Stimulated activated naive B cell treated with anti-CD40 and anti-IgM and Interleukin-4, amounts not matched to agents 10 μg/mL and 1 μg/mL and 100 μg/mL, for 72 hours (primary cell): Measurements from ENCODE around the gene RMRP.
A peak's percentile ranks its signal among the peaks of the same experiment; 100 is the strongest.

Experiments
- ATAC-seq, 2 donors: fragments of 150-1000 bp; cut with Tn5 transposase; replicated peaks; 2 replicates each; pipeline ENCODE4 v1.10.0; 2021; ENCODE audit warnings: moderate library complexity in 1 of 2
- DNase-seq: peaks from one replicate; pipeline ENCODE4 v3.0.0; 2021
- H3K27ac Mint-ChIP-seq: one replicate; pipeline ENCODE4 v1.8.0; 2022; ENCODE audit warnings: mild to moderate bottlenecking, mixed read lengths
- H3K27me3 Mint-ChIP-seq, 2 donors: one replicate each; pipeline ENCODE4 v1.8.0; 2022; ENCODE audit warnings: mixed read lengths in 2 of 2
- H3K36me3 Mint-ChIP-seq, 2 donors: one replicate each; pipeline ENCODE4 v1.8.0; 2022; ENCODE audit warnings: mixed read lengths in 2 of 2, mild to moderate bottlenecking in 1 of 2
- H3K4me1 Mint-ChIP-seq, 2 donors: one replicate each; pipeline ENCODE4 v1.8.0; 2022; ENCODE audit warnings: mixed read lengths in 2 of 2, mild to moderate bottlenecking in 1 of 2
- H3K4me3 Mint-ChIP-seq, 2 donors: one replicate each; pipeline ENCODE4 v1.8.0; 2022; ENCODE audit warnings: mild to moderate bottlenecking in 2 of 2, mixed read lengths in 2 of 2, moderate library complexity in 1 of 2
- H3K9me3 Mint-ChIP-seq, 2 donors: one replicate each; pipeline ENCODE4 v1.8.0; 2022; ENCODE audit warnings: mixed read lengths in 2 of 2, mild to moderate bottlenecking in 1 of 2

RMRP gene

DNA sequence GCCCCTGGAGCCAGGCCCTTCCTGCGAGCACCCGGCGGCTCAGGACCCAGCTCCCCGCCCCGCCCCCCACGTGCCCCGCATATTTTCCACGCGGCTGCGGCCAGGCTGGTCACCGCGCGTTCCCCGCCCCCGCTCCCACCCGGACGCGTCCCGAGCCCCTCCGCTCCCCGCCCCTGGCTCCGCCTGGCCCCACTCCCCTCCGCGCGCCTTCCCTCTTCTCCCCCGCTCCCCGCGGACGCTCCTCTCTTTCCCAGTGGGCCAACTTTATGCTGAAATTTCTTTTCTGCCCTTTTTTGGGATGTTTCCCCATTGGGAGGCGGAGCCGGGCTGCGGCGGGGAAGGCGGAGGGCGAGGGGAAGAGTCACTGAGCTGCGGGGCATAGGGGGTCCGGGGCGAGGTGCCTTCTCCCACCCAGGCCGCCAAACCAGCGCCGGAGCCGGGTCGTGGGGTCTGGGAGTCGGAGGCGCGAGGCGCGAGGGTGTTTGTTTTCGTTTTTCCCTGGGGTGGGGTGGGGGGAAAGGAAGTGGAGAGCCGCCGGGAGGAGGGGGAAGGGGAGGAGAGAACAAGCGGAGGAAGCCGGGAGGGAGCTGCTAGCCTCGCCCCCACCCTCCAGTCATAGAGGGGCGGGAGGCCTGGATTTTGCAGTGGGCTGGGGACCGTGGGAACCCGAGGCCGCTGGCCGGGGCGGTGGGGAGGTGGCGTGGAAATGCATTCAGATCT, 33.0 kb upstream of the RMRP start:
- H3K4me1 Mint-ChIP-seq = peaks cover 18 to 33% of the 10 kb centered on the region in 2 donors
- no peaks in the 10 kb centered on the region for H3K27me3 Mint-ChIP-seq
- peak overlapping the region; percentile 80 for H3K27ac Mint-ChIP-seq
- H3K4me3 Mint-ChIP-seq = peak overlapping the region; percentile 92 to 93
- no peaks in the 10 kb centered on the region for H3K36me3 Mint-ChIP-seq
- peak; percentile 39 to 47 for ATAC-seq
- DNase-seq = no peak
- H3K9me3 Mint-ChIP-seq = no peaks in the 10 kb centered on the region

DNA sequence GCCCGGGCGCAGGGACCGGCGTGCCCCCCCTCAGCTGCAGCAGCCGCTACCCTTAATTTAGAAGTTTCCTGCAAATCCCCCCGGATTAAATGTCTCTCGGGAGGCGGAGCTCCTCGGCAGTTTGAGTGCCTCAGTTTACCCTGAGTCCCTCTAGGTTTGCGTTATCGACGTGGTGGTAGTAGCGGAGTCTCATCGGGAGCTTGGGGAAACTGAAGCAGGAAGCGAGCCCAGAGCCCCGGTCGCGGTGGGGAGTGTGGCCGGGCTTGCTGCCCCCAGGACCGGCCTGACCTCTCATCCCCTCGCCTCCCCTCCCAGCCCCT, 32.4 kb upstream of the RMRP start:
- Mint-ChIP-seq H3K27me3 (no peaks in the 10 kb centered on the region), H3K4me3 (peak overlapping the region; percentile 78 to 93), H3K27ac (peak overlapping the region; percentile 67), H3K36me3 (no peaks in the 10 kb centered on the region), H3K9me3 (no peaks in the 10 kb centered on the region), H3K4me1 (peaks cover 18 to 33% of the 10 kb centered on the region in 2 donors)
- DNase-seq (no peak), ATAC-seq (no peak)

DNA sequence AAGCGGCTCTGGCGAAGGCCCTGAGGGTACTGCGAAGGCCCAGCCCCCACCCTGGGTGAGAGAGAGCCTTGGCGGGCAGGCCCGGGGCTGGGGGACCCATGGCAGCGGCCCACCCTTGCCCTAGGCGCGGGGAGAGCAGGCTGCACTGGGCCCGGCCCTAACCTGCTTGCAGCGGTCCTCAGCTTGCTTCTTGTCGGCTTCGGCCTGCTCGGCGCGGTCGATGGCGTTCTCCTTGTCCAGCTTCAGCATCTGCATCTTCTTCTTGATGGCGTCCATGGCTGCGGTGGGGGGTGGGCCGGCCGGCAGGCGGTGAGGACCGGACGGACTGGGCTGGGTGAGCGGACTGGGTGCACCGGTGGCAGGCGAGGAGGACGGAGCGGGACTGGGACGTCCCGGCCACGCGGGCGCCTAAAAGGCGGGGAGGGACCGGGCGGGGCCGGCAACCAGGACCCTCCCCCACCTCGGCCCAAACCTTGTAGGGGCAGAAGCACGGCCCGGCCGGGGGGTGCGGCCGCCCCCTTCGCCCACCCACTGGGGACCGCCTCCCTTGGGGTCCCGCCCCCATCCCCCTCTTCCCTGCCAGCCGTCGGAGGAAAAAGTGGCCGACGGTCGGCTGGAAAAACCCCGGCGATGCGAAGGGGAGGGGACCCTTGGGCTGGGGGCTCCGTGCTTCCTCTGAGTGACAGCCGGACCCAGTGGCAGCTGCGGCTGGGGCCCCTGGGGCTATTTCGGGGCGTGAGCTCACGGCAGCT, 31.9 kb upstream of the RMRP start, which contains the start of gene TPM2:
Gene TPM2, minus strand, starts transcription at position 384 of the 752 bp plus-strand sequence. Its CDS starts 108 bp downstream, at position 276.
- DNase-seq (no peak), ATAC-seq (peak in 1 of 2 donors; percentile 36)
- Mint-ChIP-seq H3K9me3 (no peaks in the 10 kb centered on the region), H3K4me3 (peak within 1 kb of the TSS; percentile 92 to 93), H3K27me3 (no peaks in the 10 kb centered on the region), H3K36me3 (no peaks in the 10 kb centered on the region), H3K27ac (peak within 1 kb of the TSS; percentile 80), H3K4me1 (peaks cover 18 to 33% of the 10 kb centered on the region in 2 donors)

DNA sequence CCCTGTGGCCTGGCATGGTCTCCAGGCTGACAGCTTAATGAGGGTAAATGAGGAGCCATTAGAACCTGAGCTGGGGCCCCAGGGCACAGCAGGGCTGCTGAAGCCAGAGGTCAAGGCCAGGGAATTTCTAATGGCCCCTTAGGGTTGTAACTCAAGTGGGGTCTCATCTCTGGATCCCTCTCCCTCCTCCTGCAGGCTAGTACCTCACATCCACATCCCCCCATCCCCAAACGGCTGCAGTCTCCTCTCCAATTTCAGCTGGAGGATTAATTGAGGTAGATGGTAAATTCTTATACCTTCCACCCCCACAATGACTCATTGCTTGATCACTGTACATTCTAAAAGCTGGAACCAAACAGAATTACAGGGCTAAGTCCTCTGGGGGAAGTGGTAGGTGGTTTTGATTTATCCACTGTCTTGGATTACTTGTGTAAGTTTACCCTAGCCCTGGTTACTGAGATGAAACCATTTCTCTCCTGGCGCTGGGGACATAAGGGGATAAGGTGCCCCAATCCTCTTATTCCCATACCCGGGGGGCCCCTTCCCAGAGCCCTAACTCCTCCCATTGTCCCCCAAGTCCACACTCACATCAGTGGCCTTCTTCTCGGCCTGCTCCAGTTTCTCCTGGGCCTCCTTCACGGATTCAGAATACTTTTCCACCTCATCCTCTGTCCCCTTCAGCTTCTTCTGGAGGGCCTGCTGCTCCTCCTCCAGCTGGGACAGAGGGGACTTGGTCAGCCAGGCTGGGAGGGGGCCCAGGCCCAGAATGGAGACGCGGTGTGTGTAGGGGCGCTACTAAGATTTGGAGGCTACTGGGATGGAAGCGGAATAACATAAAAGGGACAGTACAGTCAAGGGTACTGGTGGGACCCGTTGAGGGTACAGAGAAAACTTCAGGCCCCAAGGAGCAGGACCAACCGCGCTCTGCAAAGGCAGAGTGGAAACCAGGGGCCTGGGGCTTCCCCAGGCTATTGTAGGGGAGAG, 31.0 kb upstream of the RMRP start:
- ATAC-seq (peak; percentile 50 to 70), DNase-seq (no peak)
- Mint-ChIP-seq H3K9me3 (no peaks in the 10 kb centered on the region), H3K36me3 (no peaks in the 10 kb centered on the region), H3K27ac (peak overlapping the region; percentile 72), H3K4me1 (peaks cover 18 to 33% of the 10 kb centered on the region in 2 donors), H3K27me3 (no peaks in the 10 kb centered on the region), H3K4me3 (peak overlapping the region; percentile 33 to 75)

DNA sequence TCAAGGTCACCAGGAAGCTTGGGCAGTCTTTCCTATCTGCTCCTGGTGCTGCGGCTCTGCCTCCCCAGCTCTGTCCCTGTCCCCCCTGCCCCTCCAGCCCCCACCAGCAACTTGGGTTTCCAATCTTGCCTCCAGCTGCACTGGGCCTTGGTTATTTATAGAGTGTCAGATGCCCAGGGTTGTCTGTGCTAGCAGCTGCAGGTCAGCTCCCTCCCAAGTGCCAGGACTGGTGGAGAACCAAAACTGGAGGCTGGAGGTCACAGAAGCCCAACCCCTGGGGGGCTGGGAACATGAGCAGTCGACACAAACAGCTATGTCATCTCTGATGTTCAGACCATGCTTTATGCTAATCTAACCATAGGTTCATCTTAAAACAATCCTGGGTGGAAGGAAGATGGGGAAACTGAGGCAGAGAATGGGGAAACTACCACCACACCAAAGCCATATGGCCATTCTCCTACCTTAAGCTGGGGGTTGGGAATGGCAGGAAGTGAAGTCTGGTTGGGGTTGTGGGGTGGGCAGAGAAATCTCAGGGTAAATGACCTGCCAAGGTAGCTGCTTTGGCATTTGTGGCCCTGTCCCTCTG, 30.2 kb upstream of the RMRP start:
- H3K4me3 Mint-ChIP-seq = no peak overlapping the region
- no peaks in the 10 kb centered on the region for H3K9me3 Mint-ChIP-seq
- no peaks in the 10 kb centered on the region for H3K36me3 Mint-ChIP-seq
- no peak overlapping the region for H3K27ac Mint-ChIP-seq
- H3K4me1 Mint-ChIP-seq = peaks cover 18 to 33% of the 10 kb centered on the region in 2 donors
- no peak for ATAC-seq
- H3K27me3 Mint-ChIP-seq = no peaks in the 10 kb centered on the region
- no peak for DNase-seq

DNA sequence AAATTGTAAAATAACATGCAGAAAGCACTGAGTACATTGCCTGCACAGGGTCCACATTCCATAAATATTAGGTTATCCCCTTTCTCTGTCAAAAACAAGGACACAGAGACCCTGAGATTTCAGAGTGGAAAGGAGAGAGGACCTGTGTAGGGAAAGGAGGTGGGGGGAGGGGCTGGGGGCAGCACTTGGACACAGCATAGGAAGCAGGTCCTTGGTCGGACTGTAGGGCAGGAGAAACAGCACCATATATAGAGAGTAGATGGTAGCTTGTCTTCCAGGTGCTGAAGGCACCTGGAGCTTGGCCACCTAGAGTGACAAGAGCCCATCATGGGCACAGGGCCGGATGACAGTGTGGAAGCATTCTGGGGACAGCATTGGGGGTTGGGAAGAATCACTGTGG, 29.5 kb upstream of the RMRP start:
- no peaks in the 10 kb centered on the region for H3K36me3 Mint-ChIP-seq
- DNase-seq = no peak
- no peaks in the 10 kb centered on the region for H3K9me3 Mint-ChIP-seq
- peak overlapping the region in 1 of 2 donors; percentile 2 for H3K4me3 Mint-ChIP-seq
- H3K27me3 Mint-ChIP-seq = no peaks in the 10 kb centered on the region
- H3K4me1 Mint-ChIP-seq = peaks cover 18 to 38% of the 10 kb centered on the region in 2 donors
- no peak overlapping the region for H3K27ac Mint-ChIP-seq
- no peak for ATAC-seq

DNA sequence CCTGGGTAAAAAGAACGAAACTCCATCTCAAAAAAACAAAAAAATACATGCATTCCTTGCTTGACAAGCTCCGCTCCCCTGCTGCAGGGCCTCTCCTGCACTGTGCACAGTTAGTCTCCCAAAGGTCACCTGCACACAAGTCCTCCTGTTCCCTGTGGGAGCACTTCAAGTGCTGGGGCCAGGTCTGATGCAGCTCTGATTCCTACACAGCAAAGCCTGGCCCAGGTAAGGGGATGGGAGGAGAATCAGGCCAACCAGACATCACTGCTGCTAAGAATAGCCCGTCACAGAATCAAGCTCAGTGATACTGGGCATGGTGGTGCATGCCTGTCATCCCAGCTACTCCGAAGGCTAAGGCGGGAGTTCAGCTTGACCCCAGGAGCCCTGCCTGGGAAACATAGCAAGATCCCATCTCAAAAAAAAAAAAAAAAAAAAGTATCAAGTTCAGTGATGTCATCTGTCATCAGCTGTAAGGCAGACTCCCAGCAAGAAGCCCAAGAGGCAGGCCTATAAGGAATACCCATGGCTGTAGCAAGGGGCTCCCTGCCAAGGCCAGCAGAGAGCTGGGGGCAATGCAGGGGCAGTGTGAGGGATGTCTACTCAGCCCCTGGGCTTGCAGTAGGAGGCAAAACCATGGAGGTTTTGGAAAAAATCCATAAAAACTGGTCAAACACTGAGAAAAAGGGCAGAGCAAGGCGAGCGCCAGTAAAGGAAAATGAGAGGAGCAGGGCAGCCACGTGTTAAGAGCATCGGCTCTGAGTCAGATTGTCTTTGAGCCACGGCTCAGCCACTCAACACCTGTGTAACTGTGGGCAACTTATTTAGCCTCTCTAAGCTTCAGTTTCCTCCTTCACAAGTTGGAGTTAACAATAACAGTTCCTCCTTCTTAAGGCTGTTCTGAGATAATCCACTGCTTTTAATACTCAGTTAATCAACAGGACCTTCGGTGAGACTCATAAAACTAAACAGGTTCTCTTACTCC, 28.7 kb upstream of the RMRP start:
- no peaks in the 10 kb centered on the region for H3K27me3 Mint-ChIP-seq
- H3K27ac Mint-ChIP-seq = no peak overlapping the region
- DNase-seq (no peak), ATAC-seq (no peak)
- H3K9me3 Mint-ChIP-seq = no peaks in the 10 kb centered on the region
- H3K4me3 Mint-ChIP-seq = no peak overlapping the region
- H3K36me3 Mint-ChIP-seq = no peaks in the 10 kb centered on the region
- peaks cover 17 to 38% of the 10 kb centered on the region in 2 donors for H3K4me1 Mint-ChIP-seq

DNA sequence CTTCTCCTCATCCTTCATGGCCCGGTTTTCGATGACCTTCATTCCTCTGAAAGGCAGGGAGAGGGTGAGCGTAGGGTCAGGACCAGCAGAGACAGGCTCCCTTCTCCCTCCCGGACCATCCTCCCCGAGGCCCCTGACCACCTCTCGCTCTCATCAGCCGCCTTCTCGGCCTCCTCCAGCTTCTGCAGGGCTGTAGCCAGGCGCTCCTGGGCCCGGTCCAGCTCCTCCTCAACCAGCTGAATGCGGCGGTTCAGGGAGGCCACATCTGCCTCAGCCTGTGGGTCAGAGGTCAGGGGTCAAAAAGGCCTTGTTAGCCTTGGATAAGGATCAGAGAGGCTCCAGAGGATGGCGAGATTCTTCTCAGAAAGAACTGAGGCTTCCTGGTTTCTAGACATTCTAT, 27.7 kb upstream of the RMRP start:
- DNase-seq = no peak
- Mint-ChIP-seq H3K36me3 (no peaks in the 10 kb centered on the region), H3K4me3 (no peak overlapping the region), H3K4me1 (peaks cover 19 to 31% of the 10 kb centered on the region in 2 donors), H3K27me3 (no peaks in the 10 kb centered on the region), H3K9me3 (no peaks in the 10 kb centered on the region), H3K27ac (no peak overlapping the region)
- ATAC-seq = no peak

DNA sequence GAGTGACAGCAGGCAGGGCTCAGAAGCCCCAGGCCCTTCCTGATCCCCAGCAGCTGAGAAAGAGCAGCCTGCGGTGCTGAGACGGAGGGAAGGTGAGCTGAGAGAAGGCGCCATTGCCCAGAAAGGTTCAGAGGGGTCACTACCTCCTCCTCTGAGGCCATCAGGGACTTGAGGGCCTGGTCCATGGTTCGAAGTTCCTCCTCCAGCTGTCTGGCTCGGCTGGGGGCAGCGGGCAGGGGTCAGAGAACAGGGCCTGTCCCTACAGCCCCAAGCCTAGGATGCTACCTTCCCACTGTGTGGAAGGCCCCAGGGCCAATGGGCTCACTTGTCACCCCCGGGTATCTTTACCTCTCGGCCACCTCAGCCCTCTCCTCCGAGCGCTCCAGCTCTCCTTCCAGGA, 27.1 kb upstream of the RMRP start:
- DNase-seq (no peak), ATAC-seq (no peak)
- peak overlapping the region; percentile 6 for H3K27ac Mint-ChIP-seq
- H3K4me1 Mint-ChIP-seq = peaks cover 23 to 37% of the 10 kb centered on the region in 2 donors
- H3K27me3 Mint-ChIP-seq = no peaks in the 10 kb centered on the region
- H3K9me3 Mint-ChIP-seq = no peaks in the 10 kb centered on the region
- H3K36me3 Mint-ChIP-seq = no peaks in the 10 kb centered on the region
- H3K4me3 Mint-ChIP-seq = no peak overlapping the region

DNA sequence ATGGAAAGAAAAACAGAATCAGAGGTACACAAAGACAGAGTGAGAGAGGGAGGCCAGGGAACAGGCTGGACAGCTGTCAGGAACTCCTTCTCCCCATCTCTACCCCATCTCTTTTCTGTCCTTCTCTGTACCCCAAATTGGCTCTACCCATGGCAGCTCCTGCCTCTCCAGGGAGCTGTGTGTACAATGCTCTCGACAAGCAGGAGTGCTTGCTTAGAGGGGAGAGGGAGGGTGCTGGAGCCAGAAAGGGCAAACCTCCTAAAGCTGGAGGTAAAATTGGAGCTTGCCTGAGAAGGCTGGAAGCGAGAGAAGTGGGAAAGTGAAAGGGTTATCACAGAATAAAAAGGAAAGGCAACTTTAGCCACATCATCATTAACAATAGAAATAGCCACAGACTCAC, 25.5 kb upstream of the RMRP start:
- no peak overlapping the region for H3K27ac Mint-ChIP-seq
- H3K4me1 Mint-ChIP-seq = peaks cover 16 to 31% of the 10 kb centered on the region in 2 donors
- no peak for ATAC-seq

DNA sequence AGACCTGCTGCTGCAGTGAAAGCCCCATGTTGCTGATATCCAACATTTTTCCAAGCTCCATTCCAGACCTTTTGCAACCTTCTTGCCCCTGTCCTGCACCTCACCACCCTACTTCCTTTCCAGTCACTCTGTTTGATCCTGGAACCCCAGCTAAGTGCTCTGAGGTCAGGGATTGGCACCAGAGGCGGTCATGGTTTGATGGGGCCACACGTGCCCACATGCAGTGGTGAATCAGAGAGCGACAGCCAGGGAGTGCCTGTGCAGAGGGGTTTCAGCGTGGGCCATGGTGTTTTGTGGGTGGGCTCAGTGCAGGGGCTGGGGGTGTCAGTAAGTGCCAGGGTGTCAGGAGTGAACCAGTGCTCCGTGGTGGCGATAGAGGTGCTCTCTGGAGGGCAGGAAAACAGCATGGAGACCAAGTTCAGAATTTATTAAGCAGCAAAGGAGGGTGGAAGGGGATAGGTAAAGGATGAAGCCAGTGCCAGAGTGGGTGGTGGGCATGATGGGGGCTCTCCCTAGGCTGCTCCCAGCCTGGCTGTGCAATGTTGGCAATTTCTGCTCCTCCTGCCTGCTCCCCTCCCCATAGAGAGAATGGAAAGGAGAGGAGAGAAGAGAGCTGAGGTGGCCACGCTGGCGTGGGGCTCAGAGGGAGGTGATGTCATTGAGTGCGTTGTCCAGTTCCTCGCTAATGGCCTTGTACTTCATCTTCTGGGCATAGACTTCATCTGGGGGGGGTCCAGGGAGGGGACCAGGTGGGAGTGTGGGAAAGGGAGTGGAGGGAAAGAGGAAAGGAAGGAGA, 24.9 kb upstream of the RMRP start:
- DNase-seq = no peak
- H3K4me1 Mint-ChIP-seq = peaks cover 16 to 26% of the 10 kb centered on the region in 2 donors
- peaks cover 0 to 5% of the 10 kb centered on the region in 2 donors for H3K27me3 Mint-ChIP-seq
- no peak overlapping the region for H3K27ac Mint-ChIP-seq
- no peak for ATAC-seq
- no peaks in the 10 kb centered on the region for H3K9me3 Mint-ChIP-seq
- no peak overlapping the region for H3K4me3 Mint-ChIP-seq
- no peaks in the 10 kb centered on the region for H3K36me3 Mint-ChIP-seq

More for the DNA sequence above, 25.5 kb upstream of the RMRP start:
- no peaks in the 10 kb centered on the region for H3K9me3 Mint-ChIP-seq
- no peak overlapping the region for H3K4me3 Mint-ChIP-seq
- no peaks in the 10 kb centered on the region for H3K36me3 Mint-ChIP-seq
- DNase-seq = no peak
- peaks cover 0 to 5% of the 10 kb centered on the region in 2 donors for H3K27me3 Mint-ChIP-seq

DNA sequence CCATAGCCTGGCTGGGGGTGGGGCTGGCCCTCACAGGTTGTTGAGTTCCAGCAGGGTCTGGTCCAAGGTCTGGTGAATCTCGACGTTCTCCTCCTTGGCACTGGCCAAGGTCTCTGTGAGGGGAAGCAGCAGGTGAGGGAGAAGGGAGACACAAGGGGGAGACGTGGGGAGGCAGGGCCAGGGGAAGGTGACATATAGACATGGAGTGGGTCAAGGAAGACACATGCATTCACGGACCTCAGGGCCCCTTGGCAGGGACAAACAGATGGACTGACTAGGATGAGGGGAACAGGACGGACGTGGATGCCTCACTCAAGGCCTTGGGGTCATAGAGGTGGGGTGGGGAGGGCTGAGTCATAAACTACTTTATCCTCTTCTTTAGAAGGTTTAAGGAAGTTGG, 24.2 kb upstream of the RMRP start:
- H3K36me3 Mint-ChIP-seq = no peaks in the 10 kb centered on the region
- no peaks in the 10 kb centered on the region for H3K9me3 Mint-ChIP-seq
- H3K27me3 Mint-ChIP-seq = peaks cover 0 to 5% of the 10 kb centered on the region in 2 donors
- peaks cover 14 to 26% of the 10 kb centered on the region in 2 donors for H3K4me1 Mint-ChIP-seq
- DNase-seq (no peak), ATAC-seq (no peak)
- no peak overlapping the region for H3K4me3 Mint-ChIP-seq
- H3K27ac Mint-ChIP-seq = no peak overlapping the region
